Vagina (tissue), 2 donors: ENCODE data around the gene PHACTR4. TPM values are rescaled to one million over a fixed set of nuclear protein-coding genes. Genes with fewer than 3 reads are reported as not detected.
A peak's percentile ranks its signal among the peaks of the same experiment; 100 is the strongest.

Experiments
- DNase-seq, 2 donors: peaks; one replicate each; pipeline ENCODE4 v3.0.0-alpha.2; 2017; ENCODE audit errors: extremely low spot score in 2 of 2
- H3K27ac ChIP-seq: fragments of 200-600 bp; sonication (generic); one replicate; pipeline ENCODE4 v1.5.1; 2019
- H3K27me3 ChIP-seq: fragments of 200-600 bp; sonication (generic); one replicate; pipeline ENCODE4 v1.5.1; 2019
- H3K36me3 ChIP-seq, 2 donors: fragments of 200-600 bp; sonication (generic); one replicate each; pipeline ENCODE4 v1.5.1; 2017 to 2019
- H3K4me1 ChIP-seq: fragments of 200-600 bp; sonication (generic); one replicate; pipeline ENCODE4 v1.5.1; 2019
- H3K4me3 ChIP-seq, 2 donors: fragments of 200-600 bp; sonication (generic); 1 replicate in 1 of 2; 2 replicates in 1 of 2; pipeline ENCODE4 v1.5.1; 2016 to 2019
- H3K9me3 ChIP-seq: fragments of 200-600 bp; sonication (generic); one replicate; pipeline ENCODE4 v1.5.1; 2019
- CTCF ChIP-seq, 3 experiments: fragments of 450-650 bp in 2 of 3; fragments of 200-600 bp in 1 of 3; sonication (generic) in 1 of 3; IDR thresholded peaks; one replicate each; pipeline ENCODE4 v1.5.1; 2017 to 2019; ENCODE audit warnings: antibody characterized with exemption in 3 of 3, mild to moderate bottlenecking in 2 of 3, moderate library complexity in 2 of 3
- POLR2A ChIP-seq, 2 donors: fragments of 450-650 bp; IDR thresholded peaks; one replicate each; pipeline ENCODE4 v1.6.1; 2017; ENCODE audit warnings: antibody characterized with exemption in 2 of 2, mild to moderate bottlenecking in 2 of 2, moderate library complexity in 2 of 2
- POLR2AphosphoS5 ChIP-seq, 2 donors: sonication (generic); formaldehyde crosslinking; IDR thresholded peaks; one replicate each; pipeline ENCODE4 v1.9.0; 2017; ENCODE audit warnings: antibody characterized with exemption in 2 of 2, mild to moderate bottlenecking in 2 of 2, low read depth in 1 of 2; ENCODE audit not compliant: insufficient read depth in 1 of 2
- intact Hi-C: fragments of 100-400 bp; cut with DNase I; formaldehyde crosslinking; loops from one replicate; pipeline ENCODE4 v1.15.1; 2023
- total RNA-seq: library from RNA; depleted of rRNA; stranded (reverse); fragments of >200 nt; gene quantifications from one replicate; pipeline ENCODE4 v1.2.3, GENCODE V29; 2016

The PHACTR4 gene
- total RNA-seq, 1 donor from 2014 or later, result 28.7 TPM

GRCh38 chr1:28328228-28328648, 41.3 kb upstream of the PHACTR4 start:
- peak overlapping the region; percentile 82 for H3K27ac ChIP-seq

GRCh38 chr1:28329395-28330153, 40.0 kb upstream of the PHACTR4 start:
- intact Hi-C loops, result no loop called here
- Histone ChIP-seq H3K9me3 (no peaks in the 10 kb centered on the region), H3K27ac (peak overlapping the region; percentile 82), H3K4me3 (peak overlapping the region; percentile 57 to 64), H3K27me3 (no peaks in the 10 kb centered on the region), H3K4me1 (peaks cover 21% of the 10 kb centered on the region), H3K36me3 (peaks cover 0 to 21% of the 10 kb centered on the region in 2 donors)
- no peak for TF ChIP-seq CTCF (IDR thresholded peaks at IDR 0.05)
- no peak for TF ChIP-seq POLR2AphosphoS5 (IDR thresholded peaks at IDR 0.05; ENCODE audit: insufficient read depth in 1 of 2, low read depth in 1 of 2)
- TF ChIP-seq POLR2A (IDR thresholded peaks at IDR 0.05), result no peak
- DNase-seq, result no peak

More at GRCh38 chr1:28328228-28328648, 41.3 kb upstream of the PHACTR4 start:
- peak overlapping the region; percentile 57 to 64 for H3K4me3 ChIP-seq
- intact Hi-C loops, result no loop called here
- H3K36me3 ChIP-seq, result peaks cover 0 to 8% of the 10 kb centered on the region in 2 donors
- DNase-seq, result no peak
- no peaks in the 10 kb centered on the region for H3K9me3 ChIP-seq
- no peaks in the 10 kb centered on the region for H3K27me3 ChIP-seq
- TF ChIP-seq CTCF (IDR thresholded peaks at IDR 0.05) (no peak), POLR2A (IDR thresholded peaks at IDR 0.05) (no peak), POLR2AphosphoS5 (IDR thresholded peaks at IDR 0.05; ENCODE audit: insufficient read depth in 1 of 2, low read depth in 1 of 2) (no peak)
- H3K4me1 ChIP-seq, result peaks cover 21% of the 10 kb centered on the region

GRCh38 chr1:28338897-28339296, 30.6 kb upstream of the PHACTR4 start:
- Histone ChIP-seq H3K9me3 (no peaks in the 10 kb centered on the region), H3K4me3 (no peak overlapping the region), H3K4me1 (no peaks in the 10 kb centered on the region), H3K36me3 (peaks cover 0 to 17% of the 10 kb centered on the region in 2 donors), H3K27ac (no peak overlapping the region), H3K27me3 (no peaks in the 10 kb centered on the region)
- DNase-seq, result no peak
- TF ChIP-seq POLR2AphosphoS5 (IDR thresholded peaks at IDR 0.05; ENCODE audit: insufficient read depth in 1 of 2, low read depth in 1 of 2), result no peak
- TF ChIP-seq POLR2A (IDR thresholded peaks at IDR 0.05), result no peak
- TF ChIP-seq CTCF (IDR thresholded peaks at IDR 0.05), result no peak
- intact Hi-C loops, result no loop called here

GRCh38 chr1:28339551-28339950, 30.0 kb upstream of the PHACTR4 start:
- Histone ChIP-seq H3K36me3 (peaks cover 0 to 10% of the 10 kb centered on the region in 2 donors), H3K9me3 (no peaks in the 10 kb centered on the region), H3K4me3 (no peak overlapping the region), H3K27ac (no peak overlapping the region), H3K4me1 (no peaks in the 10 kb centered on the region), H3K27me3 (no peaks in the 10 kb centered on the region)
- DNase-seq, result no peak
- no peak for TF ChIP-seq CTCF (IDR thresholded peaks at IDR 0.05)
- no peak for TF ChIP-seq POLR2AphosphoS5 (IDR thresholded peaks at IDR 0.05; ENCODE audit: insufficient read depth in 1 of 2, low read depth in 1 of 2)
- no peak for TF ChIP-seq POLR2A (IDR thresholded peaks at IDR 0.05)
- intact Hi-C loops, result no loop called here
